ENCODE data around the gene BLOC1S4.

DNA sequence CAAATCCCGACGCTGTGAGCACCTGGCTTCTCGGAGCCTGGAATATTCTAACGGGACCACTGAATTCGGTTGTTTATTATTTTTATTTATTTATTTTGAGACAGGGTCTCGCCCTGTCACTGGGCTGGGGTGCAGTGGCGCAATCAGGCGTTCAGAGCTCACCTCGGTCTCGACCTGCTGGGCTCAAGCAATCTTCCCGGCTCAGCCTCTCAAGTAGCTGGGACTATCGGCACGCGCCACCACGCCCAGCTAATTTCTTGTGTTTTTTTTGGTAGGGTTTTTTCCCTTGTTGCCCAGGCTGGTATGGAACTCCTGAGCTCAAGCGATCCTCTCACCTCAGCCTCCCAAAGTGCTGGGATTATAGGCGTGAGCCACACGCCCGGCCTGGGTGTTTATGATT is 43.8 kb upstream of the BLOC1S4 start:
- TF ChIP-seq, protein P1, sequence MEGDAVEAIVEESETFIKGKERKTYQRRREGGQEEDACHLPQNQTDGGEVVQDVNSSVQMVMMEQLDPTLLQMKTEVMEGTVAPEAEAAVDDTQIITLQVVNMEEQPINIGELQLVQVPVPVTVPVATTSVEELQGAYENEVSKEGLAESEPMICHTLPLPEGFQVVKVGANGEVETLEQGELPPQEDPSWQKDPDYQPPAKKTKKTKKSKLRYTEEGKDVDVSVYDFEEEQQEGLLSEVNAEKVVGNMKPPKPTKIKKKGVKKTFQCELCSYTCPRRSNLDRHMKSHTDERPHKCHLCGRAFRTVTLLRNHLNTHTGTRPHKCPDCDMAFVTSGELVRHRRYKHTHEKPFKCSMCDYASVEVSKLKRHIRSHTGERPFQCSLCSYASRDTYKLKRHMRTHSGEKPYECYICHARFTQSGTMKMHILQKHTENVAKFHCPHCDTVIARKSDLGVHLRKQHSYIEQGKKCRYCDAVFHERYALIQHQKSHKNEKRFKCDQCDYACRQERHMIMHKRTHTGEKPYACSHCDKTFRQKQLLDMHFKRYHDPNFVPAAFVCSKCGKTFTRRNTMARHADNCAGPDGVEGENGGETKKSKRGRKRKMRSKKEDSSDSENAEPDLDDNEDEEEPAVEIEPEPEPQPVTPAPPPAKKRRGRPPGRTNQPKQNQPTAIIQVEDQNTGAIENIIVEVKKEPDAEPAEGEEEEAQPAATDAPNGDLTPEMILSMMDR (IDR thresholded peaks at IDR 0.05; ENCODE audit: low read length), result no peak
- no peak for TF ChIP-seq EZH2 (IDR thresholded peaks at IDR 0.05; ENCODE audit: borderline replicate concordance, low read length)

Measured in OCI-LY1 (cell line).